Left lung (tissue), 10 donors: ENCODE measurements around the gene TMEM218. TPM values are rescaled to one million over a fixed set of nuclear protein-coding genes. Genes with fewer than 3 reads are reported as not detected.

Source experiments
- ATAC-seq: fragments of 200-7000 bp; cut with Tn5 transposase; one replicate; pipeline ENCODE4 v1.9.1; 2020; ENCODE audit warnings: moderate library complexity
- DNase-seq, 4 donors: peaks; one replicate each; pipeline ENCODE4 v3.0.0-alpha.2; 2013 to 2020
- H3K27ac ChIP-seq, 2 donors: fragments of 200-600 bp; sonication (generic) in 1 of 2; one replicate each; pipeline versions ENCODE4 v1.5.0 to v1.8.0; 2020 to 2021
- H3K27me3 ChIP-seq, 2 donors: fragments of 200-600 bp; sonication (generic) in 1 of 2; one replicate each; pipeline versions ENCODE4 v1.5.0 to v1.8.0; 2020 to 2021
- H3K36me3 ChIP-seq, 2 donors: fragments of 200-600 bp; sonication (generic) in 1 of 2; one replicate each; pipeline versions ENCODE4 v1.5.0 to v1.8.0; 2020 to 2021
- H3K4me1 ChIP-seq, 2 donors: fragments of 200-600 bp; one replicate each; pipeline ENCODE4 v1.8.0; 2021
- H3K4me3 ChIP-seq, 2 donors: fragments of 200-600 bp; sonication (generic) in 1 of 2; one replicate each; pipeline versions ENCODE4 v1.5.0 to v1.8.0; 2020 to 2021; ENCODE audit warnings: mild to moderate bottlenecking in 1 of 2
- H3K9me3 ChIP-seq, 2 donors: fragments of 200-600 bp; sonication (generic) in 1 of 2; one replicate each; pipeline versions ENCODE4 v1.5.0 to v1.8.0; 2020 to 2021
- CTCF ChIP-seq, 2 donors: fragments of 200-600 bp; sonication (generic) in 1 of 2; IDR thresholded peaks; one replicate each; pipeline versions ENCODE4 v1.5.0 to v1.8.0; 2021; ENCODE audit warnings: antibody characterized with exemption in 2 of 2
- intact Hi-C, 2 donors: fragments of 100-400 bp; cut with DNase I; formaldehyde crosslinking; loops; one replicate each; pipeline versions ENCODE4 v1.11.2 to v1.14.2; 2022
- polyA plus RNA-seq, 6 donors: library from polyadenylated mRNA; unstranded; fragments of 120-200 nt; gene quantifications; one replicate each; pipeline ENCODE4 v1.2.1, GENCODE V29; 2013; ENCODE audit not compliant: insufficient read length in 6 of 6
- total RNA-seq, 2 donors: library from RNA; stranded (reverse); fragmentation: NEBNext Ultra II Directional; extraction: Animal tissue kit (Norgen Biotek cat#: 25700); gene quantifications; one replicate each; pipeline ENCODE4 v1.2.1, GENCODE V29; 2021
- donor health status: DM: no; HTN: yes; CAD: no.
- donor health status: DM: no; HTN: no; CAD: no.

The TMEM218 gene
- total and polyA plus RNA-seq, 8 donors, result 19.9 to 58.7 (median 53.0) TPM

GRCh38 chr11:125102025-125102424 lies 9.4 kb downstream of the TMEM218 start:
- no peak overlapping the region for H3K4me3 ChIP-seq
- peaks cover 0 to 43% of the 10 kb centered on the region in 2 donors for H3K36me3 ChIP-seq
- no peak overlapping the region for H3K27ac ChIP-seq
- ATAC-seq, result no peak
- no peak for DNase-seq
- no peaks in the 10 kb centered on the region for H3K27me3 ChIP-seq
- H3K9me3 ChIP-seq, result no peaks in the 10 kb centered on the region
- no peak for TF ChIP-seq CTCF (IDR thresholded peaks at IDR 0.05)
- intact Hi-C loops, result no loop called here
- H3K4me1 ChIP-seq, result peaks cover 0 to 10% of the 10 kb centered on the region in 2 donors

GRCh38 chr11:125101596-125101995 lies 9.8 kb downstream of the TMEM218 start:
- Histone ChIP-seq H3K4me1 (peaks cover 0 to 10% of the 10 kb centered on the region in 2 donors), H3K36me3 (peaks cover 0 to 47% of the 10 kb centered on the region in 2 donors), H3K4me3 (no peak overlapping the region), H3K9me3 (no peaks in the 10 kb centered on the region), H3K27me3 (no peaks in the 10 kb centered on the region), H3K27ac (no peak overlapping the region)
- intact Hi-C loops, result no loop called here
- DNase-seq (no peak), ATAC-seq (no peak)
- no peak for TF ChIP-seq CTCF (IDR thresholded peaks at IDR 0.05)

DNA sequence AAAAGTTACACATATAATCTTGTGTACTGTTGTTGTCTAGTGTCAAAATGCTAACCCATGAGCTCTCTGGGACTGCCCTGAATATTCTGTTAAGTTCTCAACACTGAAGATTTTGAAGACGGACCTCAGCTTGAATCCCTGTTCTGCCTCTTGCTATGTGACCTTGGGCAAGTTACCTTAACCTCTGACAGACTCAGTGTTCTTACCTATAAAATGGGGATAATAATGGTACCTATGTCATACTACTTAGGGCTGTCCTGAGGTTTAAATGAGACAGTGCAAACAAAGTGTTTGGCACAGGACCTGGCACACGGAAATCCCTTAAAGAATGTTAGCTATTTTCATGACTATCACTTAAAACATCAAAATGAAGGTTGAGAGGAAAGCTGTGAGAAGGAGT lies 11.3 kb downstream of the TMEM218 start:
- Histone ChIP-seq H3K27me3 (no peaks in the 10 kb centered on the region), H3K36me3 (peaks cover 0 to 62% of the 10 kb centered on the region in 2 donors), H3K27ac (no peak overlapping the region), H3K4me1 (no peaks in the 10 kb centered on the region), H3K4me3 (no peak overlapping the region), H3K9me3 (no peaks in the 10 kb centered on the region)
- intact Hi-C loops, result no loop called here
- no peak for TF ChIP-seq CTCF (IDR thresholded peaks at IDR 0.05)
- ATAC-seq, result no peak
- DNase-seq, result no peak

DNA sequence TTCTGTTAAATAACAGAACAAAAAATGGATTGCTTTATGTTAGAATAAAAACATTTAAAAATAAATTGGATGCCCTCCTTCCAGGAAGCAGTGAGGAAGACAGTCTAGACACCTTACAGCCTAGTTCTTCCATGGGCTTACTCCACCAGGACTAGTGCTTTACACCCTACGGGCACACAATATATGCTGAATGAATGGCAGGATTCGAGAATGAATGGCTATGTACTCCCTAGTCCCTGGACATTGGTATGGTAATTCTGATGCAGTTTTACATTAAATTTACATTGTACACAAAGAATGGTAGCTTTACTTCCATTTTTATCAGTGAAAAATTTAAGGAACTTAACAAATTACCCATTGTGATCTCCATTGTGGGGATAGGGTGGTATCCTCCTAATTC lies 16.7 kb downstream of the TMEM218 start:
- Histone ChIP-seq H3K27me3 (no peaks in the 10 kb centered on the region), H3K27ac (no peak overlapping the region), H3K9me3 (no peaks in the 10 kb centered on the region), H3K4me1 (peaks cover 0 to 4% of the 10 kb centered on the region in 2 donors), H3K36me3 (peaks cover 0 to 43% of the 10 kb centered on the region in 2 donors), H3K4me3 (no peak overlapping the region)
- ATAC-seq, result no peak
- DNase-seq, result no peak
- intact Hi-C loops, result loop anchor here in 1 of 2 donors (5.0 kb wide), 1 partner anchor 48 kb away; no protein-coding TSS in a partner anchor
- no peak for TF ChIP-seq CTCF (IDR thresholded peaks at IDR 0.05)

GRCh38 chr11:125093502-125093901 lies 17.9 kb downstream of the TMEM218 start:
- no peaks in the 10 kb centered on the region for H3K9me3 ChIP-seq
- no peak for TF ChIP-seq CTCF (IDR thresholded peaks at IDR 0.05)
- ATAC-seq (no peak), DNase-seq (no peak)
- no peak overlapping the region for H3K4me3 ChIP-seq
- H3K27ac ChIP-seq, result no peak overlapping the region
- H3K4me1 ChIP-seq, result peaks cover 0 to 4% of the 10 kb centered on the region in 2 donors
- H3K27me3 ChIP-seq, result no peaks in the 10 kb centered on the region
- intact Hi-C loops, result loop anchor here in 1 of 2 donors (5.0 kb wide), 1 partner anchor 49 kb away; no protein-coding TSS in a partner anchor
- peaks cover 0 to 33% of the 10 kb centered on the region in 2 donors for H3K36me3 ChIP-seq
